ENCODE measurements around the gene UBAC1.

The UBAC1 gene

GRCh38 chr9:135993765-135994500 is 32.8 kb upstream of the UBAC1 start:
- no peak for DNase-seq

GRCh38 chr9:135993409-135993742 is 32.2 kb upstream of the UBAC1 start:
- no peak for DNase-seq

- peak; percentile 78 for DNase-seq
These were observed 31.6 kb upstream of the UBAC1 start for GRCh38 chr9:135992486-135993408.

GRCh38 chr9:135991771-135992170 is 30.6 kb upstream of the UBAC1 start:
- peak; percentile 78 for DNase-seq

GRCh38 chr9:135990468-135991429 is 29.6 kb upstream of the UBAC1 start:
- DNase-seq, result peak; percentile 10

- peak; percentile 48 for DNase-seq
These were observed 28.7 kb upstream of the UBAC1 start for GRCh38 chr9:135989722-135990467.

- DNase-seq, result no peak
These were observed 28.0 kb upstream of the UBAC1 start for GRCh38 chr9:135989157-135989556.

GRCh38 chr9:135988493-135988892 is 27.3 kb upstream of the UBAC1 start:
- DNase-seq, result no peak

GRCh38 chr9:135987838-135988404 is 26.7 kb upstream of the UBAC1 start:
- no peak for DNase-seq

- DNase-seq, result no peak
These were observed 25.4 kb upstream of the UBAC1 start for GRCh38 chr9:135986605-135987004.

GRCh38 chr9:135985889-135986288 is 24.7 kb upstream of the UBAC1 start:
- DNase-seq, result no peak

GRCh38 chr9:135985459-135985774 is 24.2 kb upstream of the UBAC1 start:
- no peak for DNase-seq

GRCh38 chr9:135984072-135984710 is 23.0 kb upstream of the UBAC1 start:
- DNase-seq, result no peak

- no peak for DNase-seq
These were observed 22.3 kb upstream of the UBAC1 start for GRCh38 chr9:135983208-135984071.

- no peak for DNase-seq
These were observed 21.5 kb upstream of the UBAC1 start for GRCh38 chr9:135982499-135983207.

GRCh38 chr9:135980926-135981630 is 19.9 kb upstream of the UBAC1 start:
- DNase-seq, result no peak

GRCh38 chr9:135979547-135980166 is 18.5 kb upstream of the UBAC1 start:
- no peak for DNase-seq

Measured in NCI-H510A treated with DMSO at 0.1 percent for 48 hours (cell line).